ENCODE data around the gene SPRN.
"Not testable (repeated sequence)": the region's sequence is repeated elsewhere in the genome, so short reads cannot be mapped to it uniquely, and the experiment has no call there.

Gene SPRN

GRCh38 chr10:133405272-133405671, 19.2 kb downstream of the SPRN start:
- no peak for DNase-seq

- DNase-seq = no peak
Observed at GRCh38 chr10:133403784-133404183, 20.6 kb downstream of the SPRN start.

GRCh38 chr10:133403359-133403758, 21.1 kb downstream of the SPRN start:
- DNase-seq = no peak

- DNase-seq = no peak
Observed at GRCh38 chr10:133401981-133402725, 22.3 kb downstream of the SPRN start.

GRCh38 chr10:133401500-133401899, 22.9 kb downstream of the SPRN start:
- no peak for DNase-seq

GRCh38 chr10:133400624-133401424, 23.6 kb downstream of the SPRN start:
- peak in 1 of 2 donors; percentile 24 for DNase-seq

GRCh38 chr10:133399123-133399601, 25.3 kb downstream of the SPRN start:
- no peak for DNase-seq

GRCh38 chr10:133397938-133398337, 26.5 kb downstream of the SPRN start:
- DNase-seq = no peak

- no peak for DNase-seq
Observed at GRCh38 chr10:133396035-133396624, 28.3 kb downstream of the SPRN start.

GRCh38 chr10:133394801-133395221, 29.6 kb downstream of the SPRN start:
- no peak for DNase-seq

- peak; percentile 92 to 94 for DNase-seq
Observed at GRCh38 chr10:133394064-133394663, 30.3 kb downstream of the SPRN start, which contains the start of gene MTG1. TSS of gene MTG1 (plus strand) at chr10:133394157. CDS start at chr10:133394221, 64 bp downstream.

GRCh38 chr10:133393401-133394063, 30.9 kb downstream of the SPRN start:
- DNase-seq = no peak

GRCh38 chr10:133391761-133392518, 32.5 kb downstream of the SPRN start:
- peak in 1 of 2 donors; percentile 33 for DNase-seq

- DNase-seq = no peak
Observed at GRCh38 chr10:133391249-133391635, 33.2 kb downstream of the SPRN start.

GRCh38 chr10:133390597-133391248, 33.7 kb downstream of the SPRN start:
- DNase-seq = no peak

- peak; percentile 56 to 68 for DNase-seq
Observed at GRCh38 chr10:133388973-133389818, 35.2 kb downstream of the SPRN start.

GRCh38 chr10:133388236-133388972, 36.0 kb downstream of the SPRN start:
- DNase-seq = no peak

GRCh38 chr10:133386951-133387350, 37.5 kb downstream of the SPRN start:
- DNase-seq = not testable (repeated sequence)

- no peak for DNase-seq
Observed at GRCh38 chr10:133385214-133385613, 39.2 kb downstream of the SPRN start.

Measured in CD4-positive, alpha-beta T cell treated with Interferon alpha-2 for 1 hour (primary cell).